ENCODE results near the gene SLC34A2.

DNA sequence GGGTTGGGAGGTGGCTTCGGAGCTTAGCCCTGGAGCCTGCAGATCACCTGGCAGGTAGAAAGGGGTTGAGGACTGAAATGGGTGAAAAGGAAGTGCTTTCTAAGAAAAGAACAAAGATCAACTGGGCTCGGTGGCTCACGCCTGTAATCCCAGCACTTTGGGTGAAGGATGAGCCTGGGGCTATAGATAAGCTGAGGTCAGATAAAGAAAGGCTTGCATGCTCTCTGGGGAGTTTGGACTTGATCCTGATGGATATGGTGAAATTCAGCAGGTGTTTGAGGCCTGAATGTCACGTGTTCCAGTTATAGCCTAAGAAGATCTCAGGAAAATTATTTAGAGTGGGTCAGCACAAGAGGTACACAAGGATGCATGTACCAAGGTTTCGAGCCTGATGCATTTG, 40.8 kb downstream of the SLC34A2 start:
- no peak for TF ChIP-seq TAF7 (optimal IDR thresholded peaks at IDR 0.05; ENCODE audit: borderline replicate concordance, low read depth, low read length)
- TF ChIP-seq, protein P1, sequence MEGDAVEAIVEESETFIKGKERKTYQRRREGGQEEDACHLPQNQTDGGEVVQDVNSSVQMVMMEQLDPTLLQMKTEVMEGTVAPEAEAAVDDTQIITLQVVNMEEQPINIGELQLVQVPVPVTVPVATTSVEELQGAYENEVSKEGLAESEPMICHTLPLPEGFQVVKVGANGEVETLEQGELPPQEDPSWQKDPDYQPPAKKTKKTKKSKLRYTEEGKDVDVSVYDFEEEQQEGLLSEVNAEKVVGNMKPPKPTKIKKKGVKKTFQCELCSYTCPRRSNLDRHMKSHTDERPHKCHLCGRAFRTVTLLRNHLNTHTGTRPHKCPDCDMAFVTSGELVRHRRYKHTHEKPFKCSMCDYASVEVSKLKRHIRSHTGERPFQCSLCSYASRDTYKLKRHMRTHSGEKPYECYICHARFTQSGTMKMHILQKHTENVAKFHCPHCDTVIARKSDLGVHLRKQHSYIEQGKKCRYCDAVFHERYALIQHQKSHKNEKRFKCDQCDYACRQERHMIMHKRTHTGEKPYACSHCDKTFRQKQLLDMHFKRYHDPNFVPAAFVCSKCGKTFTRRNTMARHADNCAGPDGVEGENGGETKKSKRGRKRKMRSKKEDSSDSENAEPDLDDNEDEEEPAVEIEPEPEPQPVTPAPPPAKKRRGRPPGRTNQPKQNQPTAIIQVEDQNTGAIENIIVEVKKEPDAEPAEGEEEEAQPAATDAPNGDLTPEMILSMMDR (IDR thresholded peaks at IDR 0.05; ENCODE audit: control extremely low read depth in 1 of 3, insufficient read depth in 1 of 3, low read depth in 1 of 3, low read length in 3 of 3): no peak
- TF ChIP-seq POLR2AphosphoS5 (IDR thresholded peaks at IDR 0.05; ENCODE audit: low read depth, low read length): no peak
- TF ChIP-seq BRCA1 (IDR thresholded peaks at IDR 0.05; ENCODE audit: low read depth, low read length): no peak
- no peak for TF ChIP-seq JUN (IDR thresholded peaks at IDR 0.05; ENCODE audit: low read depth, low read length)
- no peak for TF ChIP-seq RAD21 (IDR thresholded peaks at IDR 0.05 in 1 of 2, conservative IDR thresholded peaks at IDR 0.05 in 1 of 2; ENCODE audit: low read depth in 2 of 2, low read length in 2 of 2)
- no peak for TF ChIP-seq MAFK (IDR thresholded peaks at IDR 0.05; ENCODE audit: low read depth, low read length)
- no peak for TF ChIP-seq CHD1 (IDR thresholded peaks at IDR 0.05; ENCODE audit: low read depth, low read length)
- TF ChIP-seq KDM5A (IDR thresholded peaks at IDR 0.05; ENCODE audit: low read length): no peak
- no peak for TF ChIP-seq POLR2A (IDR thresholded peaks at IDR 0.05; ENCODE audit: control extremely low read depth in 1 of 2, low read depth in 2 of 2, low read length in 2 of 2)
- TF ChIP-seq CEBPB (IDR thresholded peaks at IDR 0.05; ENCODE audit: low read depth, low read length): no peak

All from H1 (cell line).